Right lobe of liver (tissue), 6 donors: Measurements from ENCODE around the gene SEC63. TPM values are rescaled to one million over a fixed set of nuclear protein-coding genes. Genes with fewer than 3 reads are reported as not detected.
A peak's percentile ranks its signal among the peaks of the same experiment; 100 is the strongest.
"Not testable (repeated sequence)": the region's sequence is repeated elsewhere in the genome, so short reads cannot be mapped to it uniquely, and the experiment has no call there.

Experiments used
- ATAC-seq, 4 donors: fragments of 200-7000 bp; cut with Tn5 transposase; one replicate each; pipeline ENCODE4 v1.9.1; 2020; ENCODE audit warnings: mild to moderate bottlenecking in 4 of 4, moderate library complexity in 4 of 4
- DNase-seq, 3 donors: peaks; one replicate each; pipeline ENCODE4 v3.0.0-alpha.2; 2020
- H3K27ac ChIP-seq, 3 donors: fragments of 200-600 bp; one replicate each; pipeline ENCODE4 v1.8.0; 2022
- H3K27me3 ChIP-seq, 2 donors: fragments of 200-600 bp; one replicate each; pipeline ENCODE4 v1.8.0; 2022
- H3K36me3 ChIP-seq, 4 donors: fragments of 200-600 bp; sonication (generic) in 1 of 4; one replicate each; pipeline versions ENCODE4 v1.5.1 to v1.8.0; 2017 to 2022; ENCODE audit warnings: control low read depth in 1 of 4
- H3K4me1 ChIP-seq, 4 donors: fragments of 200-600 bp; sonication (generic) in 1 of 4; one replicate each; pipeline versions ENCODE4 v1.5.1 to v1.8.0; 2017 to 2022; ENCODE audit warnings: control low read depth in 1 of 4
- H3K4me3 ChIP-seq, 3 donors: fragments of 200-600 bp; one replicate each; pipeline ENCODE4 v1.8.0; 2022
- H3K9me3 ChIP-seq, 4 donors: fragments of 200-600 bp; sonication (generic) in 1 of 4; one replicate each; pipeline versions ENCODE4 v1.5.1 to v1.8.0; 2017 to 2022; ENCODE audit warnings: control low read depth in 1 of 4
- CTCF ChIP-seq, 4 donors: fragments of 200-600 bp in 3 of 4; fragments of 450-650 bp in 1 of 4; IDR thresholded peaks; one replicate each; pipeline versions ENCODE4 v1.5.1 to v1.8.0; 2016 to 2022; ENCODE audit warnings: antibody characterized with exemption in 4 of 4, mild to moderate bottlenecking in 2 of 4
- POLR2A ChIP-seq: fragments of 450-650 bp; IDR thresholded peaks from one replicate; pipeline ENCODE4 v1.6.1; 2017; ENCODE audit warnings: antibody characterized with exemption, mild to moderate bottlenecking
- WGBS: methylation state at CpG from one replicate; pipeline ENCODE4 v1.1.6; 2018; ENCODE audit warnings: low coverage, low lambda C conversion rate; ENCODE audit not compliant: insufficient coverage; ENCODE audit errors: missing lambda C conversion rate; 5-methylcytosine and 5-hydroxymethylcytosine counted together
- intact Hi-C, 2 donors: fragments of 100-400 bp; cut with DNase I; formaldehyde crosslinking; loops; one replicate each; pipeline versions ENCODE4 v1.11.2 to v1.14.1; 2022
- total RNA-seq, 6 experiments: library from RNA; depleted of rRNA in 2 of 6; stranded (reverse); fragments of >200 nt in 2 of 6; fragmentation: NEBNext Ultra II Directional in 3 of 6; extraction: Animal tissue kit (Norgen Biotek cat#: 25700) in 3 of 6; gene quantifications; one replicate each; pipeline versions ENCODE4 v1.1.0 to v1.2.4, GENCODE V29; 2016 to 2023
- donor health status: DM: no; HTN: yes; CAD: no.
- donor health status: DM: no; HTN: no; CAD: no.
- donor health status: DM: no; HTN: no; CAD: no.
- donor health status: DM: no; HTN: yes; CAD: no.
- donor health status: DM: no; HTN: yes; CAD: no.

Gene SEC63
- total RNA-seq, 6 experiments from 2014 or later = 22.7 to 81.9 (median 66.8) TPM

GRCh38 chr6:108001696-108002231, 43.8 kb upstream of the SEC63 start:
- ATAC-seq (no peak), DNase-seq (no peak)
- 82% methylated on average over 6 of the region's 7 CpGs for WGBS

DNA sequence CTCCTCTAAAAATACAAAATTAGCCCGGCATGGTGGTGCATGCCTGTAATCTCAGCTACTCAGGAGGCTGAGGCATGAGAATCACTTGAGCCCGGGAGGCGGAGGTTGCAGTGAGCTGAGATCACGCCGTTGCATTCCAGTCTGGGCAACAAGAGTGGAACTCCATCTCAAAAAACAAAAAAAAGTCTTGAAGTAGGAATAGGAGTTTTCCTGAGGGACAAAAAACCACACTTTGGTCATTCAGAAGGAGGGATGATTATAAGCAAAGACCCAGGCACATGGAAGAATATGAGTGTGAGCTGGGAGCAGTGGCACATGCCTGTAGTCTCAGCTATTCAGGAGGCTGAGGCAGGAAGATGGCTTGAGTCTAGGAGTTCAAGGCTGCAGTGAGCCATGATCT, 42.3 kb upstream of the SEC63 start:
- DNase-seq, H3K27ac ChIP-seq, H3K36me3 ChIP-seq, H3K27me3 ChIP-seq, H3K4me3 ChIP-seq, H3K9me3 ChIP-seq, ATAC-seq, H3K4me1 ChIP-seq, intact Hi-C loops: not testable (repeated sequence)
- WGBS = 83% methylated on average over 2 of the region's 5 CpGs

More at GRCh38 chr6:108001696-108002231, 43.8 kb upstream of the SEC63 start:
- Histone ChIP-seq H3K27ac (peak overlapping the region in 1 of 3 donors; percentile 3), H3K9me3 (no peaks in the 10 kb centered on the region), H3K4me3 (no peak overlapping the region), H3K27me3 (no peaks in the 10 kb centered on the region), H3K4me1 (no peaks in the 10 kb centered on the region), H3K36me3 (no peaks in the 10 kb centered on the region)
- intact Hi-C loops = no loop called here
- TF ChIP-seq POLR2A (no peak), CTCF (IDR thresholded peaks at IDR 0.05) (no peak)

- H3K9me3 ChIP-seq = no peaks in the 10 kb centered on the region
- DNase-seq = no peak
- no peaks in the 10 kb centered on the region for H3K27me3 ChIP-seq
- TF ChIP-seq POLR2A = no peak
- H3K27ac ChIP-seq = no peak overlapping the region
- H3K4me3 ChIP-seq = no peak overlapping the region
- ATAC-seq = no peak
- intact Hi-C loops = no loop called here
- H3K36me3 ChIP-seq = no peaks in the 10 kb centered on the region
- no peaks in the 10 kb centered on the region for H3K4me1 ChIP-seq
Observed at GRCh38 chr6:107999341-107999740, 41.3 kb upstream of the SEC63 start.

DNA sequence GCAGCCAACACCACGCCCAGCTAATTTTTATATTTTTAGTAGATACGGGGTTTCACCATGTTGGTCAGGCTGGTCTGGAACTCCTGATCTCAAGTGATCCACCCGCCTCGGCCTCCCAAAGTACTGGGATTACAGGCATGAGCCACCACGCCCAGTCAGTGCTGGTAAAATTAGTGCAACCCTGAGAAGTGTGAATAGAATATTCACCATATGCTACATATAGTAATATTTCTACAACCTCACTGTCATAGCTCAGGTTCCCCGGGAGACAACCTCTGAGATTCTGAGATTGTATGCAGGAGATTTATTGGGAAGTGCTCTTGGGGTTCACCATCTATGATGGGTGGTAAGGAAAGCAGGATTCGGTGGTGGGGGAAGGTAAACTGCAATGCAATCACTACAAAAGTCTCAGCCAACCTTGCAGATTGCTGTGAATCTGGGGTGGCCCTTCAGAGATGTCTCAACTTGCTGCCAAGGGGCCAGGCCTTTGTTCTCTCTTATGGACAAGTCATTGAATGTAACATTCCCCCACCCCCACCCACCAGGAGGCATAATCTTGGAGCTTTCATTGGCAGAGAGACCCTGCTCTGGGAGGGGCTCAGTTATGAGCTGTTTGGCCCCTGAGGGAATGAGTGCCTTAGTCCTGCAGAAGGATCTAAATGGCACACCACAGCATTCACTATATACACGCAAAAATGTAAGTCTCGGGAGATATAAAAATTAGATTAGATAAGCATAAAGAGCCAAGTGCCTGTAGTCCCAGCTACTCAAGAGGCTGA, 34.0 kb upstream of the SEC63 start:
- Histone ChIP-seq H3K4me1 (no peaks in the 10 kb centered on the region), H3K27me3 (no peaks in the 10 kb centered on the region), H3K9me3 (no peaks in the 10 kb centered on the region), H3K27ac (no peak overlapping the region), H3K36me3 (no peaks in the 10 kb centered on the region), H3K4me3 (no peak overlapping the region)
- no peak for DNase-seq
- TF ChIP-seq POLR2A (no peak), CTCF (IDR thresholded peaks at IDR 0.05) (no peak)
- WGBS = 81% methylated on average over 9 of the region's 9 CpGs
- intact Hi-C loops = no loop called here
- no peak for ATAC-seq

GRCh38 chr6:107991061-107991460, 33.1 kb upstream of the SEC63 start:
- ATAC-seq = no peak
- Histone ChIP-seq H3K4me3 (no peak overlapping the region), H3K36me3 (no peaks in the 10 kb centered on the region), H3K4me1 (no peaks in the 10 kb centered on the region), H3K9me3 (no peaks in the 10 kb centered on the region), H3K27ac (no peak overlapping the region), H3K27me3 (no peaks in the 10 kb centered on the region)
- WGBS = 63% methylated on average over 4 of the region's 4 CpGs
- TF ChIP-seq CTCF (IDR thresholded peaks at IDR 0.05) (no peak), POLR2A (no peak)
- intact Hi-C loops = no loop called here
- no peak for DNase-seq

- H3K27me3 ChIP-seq, intact Hi-C loops, H3K27ac ChIP-seq, ATAC-seq, DNase-seq, H3K9me3 ChIP-seq, H3K4me1 ChIP-seq, H3K36me3 ChIP-seq, H3K4me3 ChIP-seq: not testable (repeated sequence)
- WGBS = 68% methylated on average over 8 of the region's 8 CpGs
Observed at GRCh38 chr6:107990587-107990986, 32.6 kb upstream of the SEC63 start.
